Measurements from ENCODE around the gene SETD1A. TPM values are rescaled to one million over a fixed set of nuclear protein-coding genes. Genes with fewer than 3 reads are reported as not detected.

SETD1A gene
- total RNA-seq, 1 donor from 2014 or later, result 11.0 TPM

GRCh38 chr16:31033709-31034492 is 76.3 kb downstream of the SETD1A start:
- intact Hi-C loops (cut with micrococcal nuclease), result no loop called here
- peak; percentile 89 for ATAC-seq
- peak; percentile 94 for DNase-seq

Other genes with a start within 250 kb of the SETD1A start
- 16.7 TPM for gene PHKG2, start 209.3 kb upstream of the SETD1A start, total RNA-seq
- gene CFAP119, start 195.7 kb upstream of the SETD1A start, total RNA-seq, result 1.1 TPM
- 49.3 TPM for gene RNF40, start 195.4 kb upstream of the SETD1A start, total RNA-seq
- 19.2 TPM for gene ZNF629, start 170.5 kb upstream of the SETD1A start, total RNA-seq
- 29.6 TPM for gene BCL7C, start 63.7 kb upstream of the SETD1A start, total RNA-seq
- gene CTF1, start 61.1 kb upstream of the SETD1A start, total RNA-seq, result 7.5 TPM
- gene FBXL19, start 34.2 kb upstream of the SETD1A start, total RNA-seq, result 5.7 TPM
- 10.8 TPM for gene ORAI3, start 8.7 kb upstream of the SETD1A start, total RNA-seq
- gene HSD3B7, start 27.5 kb downstream of the SETD1A start, total RNA-seq, result 7.4 TPM
- gene STX1B, start 52.9 kb downstream of the SETD1A start, total RNA-seq, result 0.40 TPM
- gene STX4, start 75.8 kb downstream of the SETD1A start, total RNA-seq, result 42.4 TPM
- gene ZNF668, start 116.5 kb downstream of the SETD1A start, total RNA-seq, result 3.9 TPM
- gene ZNF646, start 116.7 kb downstream of the SETD1A start, total RNA-seq, result 9.9 TPM
- 0.87 TPM for gene PRSS53, start 131.2 kb downstream of the SETD1A start, total RNA-seq
- gene VKORC1, start 137.0 kb downstream of the SETD1A start, total RNA-seq, result 39.9 TPM
- 90.5 TPM for gene BCKDK, start 150.6 kb downstream of the SETD1A start, total RNA-seq
- gene KAT8, start 159.9 kb downstream of the SETD1A start, total RNA-seq, result 77.4 TPM
- gene PRSS8, start 178.0 kb downstream of the SETD1A start, total RNA-seq, result not detected
- 2.7 TPM for gene PRSS36, start 192.3 kb downstream of the SETD1A start, total RNA-seq
- 84.8 TPM for gene FUS, start 222.4 kb downstream of the SETD1A start, total RNA-seq
- 7.4 TPM for gene PYCARD, start 245.0 kb downstream of the SETD1A start, total RNA-seq